ENCODE measurements around the gene KLF8.

The KLF8 gene

GRCh38 chrX:56289449-56289848, 57.3 kb downstream of the KLF8 start:
- no peak overlapping the region for H3K27ac ChIP-seq (ENCODE audit: insufficient read depth, low read depth, low read length, poor library complexity, severe bottlenecking)
- WGBS, 2 experiments = 84 to 100% methylated on average over 1 of the region's 1 CpG
- H3K9me3 ChIP-seq (ENCODE audit: control insufficient read depth, low read length) = no peaks in the 10 kb centered on the region
- H3K27me3 ChIP-seq (ENCODE audit: control insufficient read depth, insufficient read depth, low read length, poor library complexity, severe bottlenecking) = no peaks in the 10 kb centered on the region
- no peaks in the 10 kb centered on the region for H3K4me1 ChIP-seq (ENCODE audit: control insufficient read depth, insufficient read depth, low read length)
- H3K36me3 ChIP-seq (ENCODE audit: control insufficient read depth, insufficient read depth, low read length) = no peaks in the 10 kb centered on the region
- no peak overlapping the region for H3K4me3 ChIP-seq (ENCODE audit: insufficient read depth, low read depth, low read length)

GRCh38 chrX:56308726-56309125, 76.6 kb downstream of the KLF8 start:
- Histone ChIP-seq H3K4me1 (ENCODE audit: control insufficient read depth, insufficient read depth, low read length) (no peaks in the 10 kb centered on the region), H3K9me3 (ENCODE audit: control insufficient read depth, low read length) (no peaks in the 10 kb centered on the region), H3K27ac (ENCODE audit: insufficient read depth, low read depth, low read length, poor library complexity, severe bottlenecking) (no peak overlapping the region), H3K27me3 (ENCODE audit: control insufficient read depth, insufficient read depth, low read length, poor library complexity, severe bottlenecking) (no peaks in the 10 kb centered on the region), H3K4me3 (ENCODE audit: insufficient read depth, low read depth, low read length) (no peak overlapping the region), H3K36me3 (ENCODE audit: control insufficient read depth, insufficient read depth, low read length) (no peaks in the 10 kb centered on the region)
- WGBS, 2 experiments = 40 to 100% methylated on average over 1 of the region's 1 CpG

- no peaks in the 10 kb centered on the region for H3K4me1 ChIP-seq (ENCODE audit: control insufficient read depth, insufficient read depth, low read length)
- H3K36me3 ChIP-seq (ENCODE audit: control insufficient read depth, insufficient read depth, low read length) = no peaks in the 10 kb centered on the region
- WGBS, 2 experiments = 94 to 100% methylated on average over 4 of the region's 4 CpGs
- no peak overlapping the region for H3K4me3 ChIP-seq (ENCODE audit: insufficient read depth, low read depth, low read length)
- no peaks in the 10 kb centered on the region for H3K9me3 ChIP-seq (ENCODE audit: control insufficient read depth, low read length)
- H3K27me3 ChIP-seq (ENCODE audit: control insufficient read depth, insufficient read depth, low read length, poor library complexity, severe bottlenecking) = no peaks in the 10 kb centered on the region
- no peak overlapping the region for H3K27ac ChIP-seq (ENCODE audit: insufficient read depth, low read depth, low read length, poor library complexity, severe bottlenecking)
These were observed 77.7 kb downstream of the KLF8 start for GRCh38 chrX:56309881-56310280.

GRCh38 chrX:56310581-56310980, 78.4 kb downstream of the KLF8 start:
- Histone ChIP-seq H3K9me3 (ENCODE audit: control insufficient read depth, low read length) (no peaks in the 10 kb centered on the region), H3K4me3 (ENCODE audit: insufficient read depth, low read depth, low read length) (no peak overlapping the region), H3K36me3 (ENCODE audit: control insufficient read depth, insufficient read depth, low read length) (no peaks in the 10 kb centered on the region), H3K4me1 (ENCODE audit: control insufficient read depth, insufficient read depth, low read length) (no peaks in the 10 kb centered on the region), H3K27ac (ENCODE audit: insufficient read depth, low read depth, low read length, poor library complexity, severe bottlenecking) (no peak overlapping the region), H3K27me3 (ENCODE audit: control insufficient read depth, insufficient read depth, low read length, poor library complexity, severe bottlenecking) (no peaks in the 10 kb centered on the region)
- 96% methylated on average over 2 of the region's 2 CpGs for WGBS, 2 experiments

GRCh38 chrX:56313308-56313707, 81.2 kb downstream of the KLF8 start:
- WGBS, 2 experiments = 88 to 96% methylated on average over 2 to 3 of the region's 3 CpGs
- Histone ChIP-seq H3K27ac (ENCODE audit: insufficient read depth, low read depth, low read length, poor library complexity, severe bottlenecking) (no peak overlapping the region), H3K36me3 (ENCODE audit: control insufficient read depth, insufficient read depth, low read length) (no peaks in the 10 kb centered on the region), H3K27me3 (ENCODE audit: control insufficient read depth, insufficient read depth, low read length, poor library complexity, severe bottlenecking) (no peaks in the 10 kb centered on the region), H3K9me3 (ENCODE audit: control insufficient read depth, low read length) (no peaks in the 10 kb centered on the region), H3K4me3 (ENCODE audit: insufficient read depth, low read depth, low read length) (no peak overlapping the region), H3K4me1 (ENCODE audit: control insufficient read depth, insufficient read depth, low read length) (no peaks in the 10 kb centered on the region)

GRCh38 chrX:56314334-56314733, 82.2 kb downstream of the KLF8 start:
- Histone ChIP-seq H3K4me1 (ENCODE audit: control insufficient read depth, insufficient read depth, low read length) (no peaks in the 10 kb centered on the region), H3K27me3 (ENCODE audit: control insufficient read depth, insufficient read depth, low read length, poor library complexity, severe bottlenecking) (no peaks in the 10 kb centered on the region), H3K4me3 (ENCODE audit: insufficient read depth, low read depth, low read length) (no peak overlapping the region), H3K27ac (ENCODE audit: insufficient read depth, low read depth, low read length, poor library complexity, severe bottlenecking) (no peak overlapping the region), H3K36me3 (ENCODE audit: control insufficient read depth, insufficient read depth, low read length) (no peaks in the 10 kb centered on the region), H3K9me3 (ENCODE audit: control insufficient read depth, low read length) (no peaks in the 10 kb centered on the region)
- WGBS, 2 experiments = 100% methylated on average over 1 to 2 of the region's 3 CpGs

GRCh38 chrX:56318076-56318475, 85.9 kb downstream of the KLF8 start:
- WGBS, 2 experiments = 88 to 92% methylated on average over 2 of the region's 2 CpGs
- no peak overlapping the region for H3K4me3 ChIP-seq (ENCODE audit: insufficient read depth, low read depth, low read length)
- H3K27ac ChIP-seq (ENCODE audit: insufficient read depth, low read depth, low read length, poor library complexity, severe bottlenecking) = no peak overlapping the region
- H3K27me3 ChIP-seq (ENCODE audit: control insufficient read depth, insufficient read depth, low read length, poor library complexity, severe bottlenecking) = no peaks in the 10 kb centered on the region
- no peaks in the 10 kb centered on the region for H3K9me3 ChIP-seq (ENCODE audit: control insufficient read depth, low read length)
- no peaks in the 10 kb centered on the region for H3K36me3 ChIP-seq (ENCODE audit: control insufficient read depth, insufficient read depth, low read length)
- no peaks in the 10 kb centered on the region for H3K4me1 ChIP-seq (ENCODE audit: control insufficient read depth, insufficient read depth, low read length)

- Histone ChIP-seq H3K27ac (ENCODE audit: insufficient read depth, low read depth, low read length, poor library complexity, severe bottlenecking) (no peak overlapping the region), H3K4me1 (ENCODE audit: control insufficient read depth, insufficient read depth, low read length) (no peaks in the 10 kb centered on the region), H3K9me3 (ENCODE audit: control insufficient read depth, low read length) (no peaks in the 10 kb centered on the region)
These were observed 87.0 kb downstream of the KLF8 start for GRCh38 chrX:56319165-56319564.

More at GRCh38 chrX:56319165-56319564, 87.0 kb downstream of the KLF8 start:
- Histone ChIP-seq H3K27me3 (ENCODE audit: control insufficient read depth, insufficient read depth, low read length, poor library complexity, severe bottlenecking) (no peaks in the 10 kb centered on the region), H3K4me3 (ENCODE audit: insufficient read depth, low read depth, low read length) (no peak overlapping the region), H3K36me3 (ENCODE audit: control insufficient read depth, insufficient read depth, low read length) (no peaks in the 10 kb centered on the region)

All from ectodermal cell (in vitro differentiated cells).